ENCODE data around the gene GUCA2B. TPM values are rescaled to one million over a fixed set of nuclear protein-coding genes. Genes with fewer than 3 reads are reported as not detected.

GUCA2B gene
- total RNA-seq, 2 donors from 2014 or later, result not detected

GRCh38 chr1:42186152-42186551, 32.9 kb downstream of the GUCA2B start:
- TF ChIP-seq CTCF (IDR thresholded peaks at IDR 0.05), result no peak
- DNase-seq (ENCODE audit: low spot score), result no peak
- no peaks in the 10 kb centered on the region for H3K36me3 ChIP-seq

GRCh38 chr1:42189931-42190853, 37.0 kb downstream of the GUCA2B start:
- peaks cover 6% of the 10 kb centered on the region for H3K36me3 ChIP-seq
- ATAC-seq (ENCODE audit: insufficient number of reproducible peaks, low FRiP score, low read depth), result no peak
- TF ChIP-seq CTCF (IDR thresholded peaks at IDR 0.05), result no peak
- no peaks in the 10 kb centered on the region for H3K9me3 ChIP-seq
- DNase-seq (ENCODE audit: low spot score), result no peak
- H3K4me1 ChIP-seq (ENCODE audit: control insufficient read depth in 1 of 2, low read depth in 2 of 2), result peaks cover 0 to 4% of the 10 kb centered on the region in 2 donors
- H3K27me3 ChIP-seq (replicated peaks; ENCODE audit: insufficient read depth), result no peaks in the 10 kb centered on the region
- no peak overlapping the region for H3K4me3 ChIP-seq
- no peak overlapping the region for H3K27ac ChIP-seq

More at GRCh38 chr1:42186152-42186551, 32.9 kb downstream of the GUCA2B start:
- no peak for ATAC-seq (ENCODE audit: insufficient number of reproducible peaks, low FRiP score, low read depth)
- Histone ChIP-seq H3K27ac (no peak overlapping the region), H3K9me3 (no peaks in the 10 kb centered on the region), H3K4me1 (ENCODE audit: control insufficient read depth in 1 of 2, low read depth in 2 of 2) (peaks cover 0 to 4% of the 10 kb centered on the region in 2 donors), H3K27me3 (replicated peaks; ENCODE audit: insufficient read depth) (no peaks in the 10 kb centered on the region), H3K4me3 (no peak overlapping the region)

GRCh38 chr1:42191319-42191718, 38.1 kb downstream of the GUCA2B start:
- TF ChIP-seq CTCF (IDR thresholded peaks at IDR 0.05), result no peak
- Histone ChIP-seq H3K4me1 (ENCODE audit: control insufficient read depth in 1 of 2, low read depth in 2 of 2) (peaks cover 0 to 1% of the 10 kb centered on the region in 2 donors), H3K36me3 (peaks cover 9% of the 10 kb centered on the region), H3K9me3 (no peaks in the 10 kb centered on the region), H3K27ac (no peak overlapping the region), H3K4me3 (no peak overlapping the region), H3K27me3 (replicated peaks; ENCODE audit: insufficient read depth) (no peaks in the 10 kb centered on the region)
- ATAC-seq (ENCODE audit: insufficient number of reproducible peaks, low FRiP score, low read depth) (no peak), DNase-seq (ENCODE audit: low spot score) (no peak)

- Histone ChIP-seq H3K4me1 (ENCODE audit: control insufficient read depth in 1 of 2, low read depth in 2 of 2) (no peaks in the 10 kb centered on the region), H3K27ac (no peak overlapping the region), H3K9me3 (no peaks in the 10 kb centered on the region), H3K36me3 (peaks cover 11% of the 10 kb centered on the region), H3K27me3 (replicated peaks; ENCODE audit: insufficient read depth) (no peaks in the 10 kb centered on the region), H3K4me3 (no peak overlapping the region)
- ATAC-seq (ENCODE audit: insufficient number of reproducible peaks, low FRiP score, low read depth), result no peak
- TF ChIP-seq CTCF (IDR thresholded peaks at IDR 0.05), result no peak
- no peak for DNase-seq (ENCODE audit: low spot score)
Measured at GRCh38 chr1:42192106-42192505, 38.9 kb downstream of the GUCA2B start.

- Histone ChIP-seq H3K9me3 (no peaks in the 10 kb centered on the region), H3K4me3 (no peak overlapping the region), H3K36me3 (peaks cover 19% of the 10 kb centered on the region), H3K4me1 (ENCODE audit: control insufficient read depth in 1 of 2, low read depth in 2 of 2) (no peaks in the 10 kb centered on the region), H3K27ac (no peak overlapping the region), H3K27me3 (replicated peaks; ENCODE audit: insufficient read depth) (no peaks in the 10 kb centered on the region)
- no peak for TF ChIP-seq CTCF (IDR thresholded peaks at IDR 0.05)
- DNase-seq (ENCODE audit: low spot score) (no peak), ATAC-seq (ENCODE audit: insufficient number of reproducible peaks, low FRiP score, low read depth) (no peak)
Measured at GRCh38 chr1:42195841-42196240, 42.6 kb downstream of the GUCA2B start.

All from thoracic aorta (tissue), 2 donors.